Endothelial cell (in vitro differentiated cells): Measurements from ENCODE around the gene TFCP2. TPM values are rescaled to one million over a fixed set of nuclear protein-coding genes. Genes with fewer than 3 reads are reported as not detected.
A peak's percentile ranks its signal among the peaks of the same experiment; 100 is the strongest.
"Not testable (repeated sequence)": the region's sequence is repeated elsewhere in the genome, so short reads cannot be mapped to it uniquely, and the experiment has no call there.

ENCODE experiments used
- DNase-seq: peaks from one replicate; pipeline ENCODE4 v3.0.0; 2021; ENCODE audit warnings: low spot score
- H3K27ac Mint-ChIP-seq: one replicate; pipeline ENCODE4 v1.8.0; 2021; ENCODE audit warnings: mixed read lengths, inconsistent platforms; ENCODE audit not compliant: unreplicated experiment
- H3K27me3 Mint-ChIP-seq: one replicate; pipeline ENCODE4 v1.8.0; 2021; ENCODE audit warnings: mild to moderate bottlenecking, moderate library complexity, mixed read lengths, inconsistent platforms; ENCODE audit not compliant: unreplicated experiment
- H3K36me3 Mint-ChIP-seq: one replicate; pipeline ENCODE4 v1.8.0; 2021; ENCODE audit warnings: mild to moderate bottlenecking, low read depth, mixed read lengths, inconsistent platforms; ENCODE audit not compliant: unreplicated experiment
- H3K4me1 Mint-ChIP-seq: one replicate; pipeline ENCODE4 v1.8.0; 2021; ENCODE audit warnings: mild to moderate bottlenecking, mixed read lengths, inconsistent platforms; ENCODE audit not compliant: unreplicated experiment
- H3K4me3 Mint-ChIP-seq: one replicate; pipeline ENCODE4 v1.8.0; 2021; ENCODE audit warnings: mild to moderate bottlenecking, mixed read lengths, inconsistent platforms; ENCODE audit not compliant: unreplicated experiment
- H3K9me3 Mint-ChIP-seq: one replicate; pipeline ENCODE4 v1.8.0; 2021; ENCODE audit warnings: mixed read lengths, inconsistent platforms; ENCODE audit not compliant: unreplicated experiment
- CTCF ChIP-seq: fragments of 200-600 bp; sonication (generic); IDR thresholded peaks from one replicate; pipeline ENCODE4 v1.5.0; 2021; ENCODE audit warnings: antibody characterized with exemption; ENCODE audit not compliant: unreplicated experiment
- long read RNA-seq: library from polyadenylated mRNA; unstranded; transcript quantifications from one replicate; pipeline ENCODE4 v2.0.0, GENCODE V29; 2020; ENCODE audit not compliant: unreplicated experiment
- total RNA-seq: library from RNA; stranded (reverse); fragmentation: NEBNext Ultra II Directional; extraction: Animal tissue kit (Norgen Biotek cat#: 25700); gene quantifications from one replicate; pipeline ENCODE4 v1.2.1, GENCODE V29; 2021; ENCODE audit not compliant: unreplicated experiment

TFCP2 gene
- total RNA-seq: 29.5 TPM
- long read RNA-seq, transcript TFCP2-201 (15 exons, 3,546 nt): major isoform, 5 of 8 reads
- long read RNA-seq, partial matches to known transcripts: 2 of 8 reads
- long read RNA-seq, other reads (novel, unspliced or antisense): 1 of 8 reads

- Mint-ChIP-seq H3K36me3 (no peaks in the 10 kb centered on the region), H3K27ac (no peak within 1 kb of the TSS)
- no peak for TF ChIP-seq CTCF
Observed at GRCh38 chr12:51172515-51173431, at the start of gene TFCP2. Gene TFCP2, minus strand, starts transcription at chr12:51173135. Its CDS starts 713 bp downstream, at chr12:51172422.

GRCh38 chr12:51222461-51222860 lies 49.5 kb upstream of the TFCP2 start:
- TF ChIP-seq CTCF: no peak
- peaks cover 11% of the 10 kb centered on the region for H3K4me1 Mint-ChIP-seq
- no peak for DNase-seq
- H3K27ac Mint-ChIP-seq: no peak overlapping the region
- no peak overlapping the region for H3K4me3 Mint-ChIP-seq
- H3K9me3 Mint-ChIP-seq: no peaks in the 10 kb centered on the region
- H3K27me3 Mint-ChIP-seq: peaks cover 2% of the 10 kb centered on the region
- H3K36me3 Mint-ChIP-seq: peaks cover 5% of the 10 kb centered on the region

More at GRCh38 chr12:51172515-51173431, at the start of gene TFCP2:
- Mint-ChIP-seq H3K4me1 (no peaks in the 10 kb centered on the region), H3K27me3 (peaks cover 2% of the 10 kb centered on the region), H3K4me3 (peak within 1 kb of the TSS; percentile 8), H3K9me3 (no peaks in the 10 kb centered on the region)
- DNase-seq: peak; percentile 92

- H3K27me3 Mint-ChIP-seq, H3K9me3 Mint-ChIP-seq, H3K4me3 Mint-ChIP-seq, DNase-seq, H3K27ac Mint-ChIP-seq, H3K36me3 Mint-ChIP-seq: not testable (repeated sequence)
- peaks cover 11% of the 10 kb centered on the region for H3K4me1 Mint-ChIP-seq
Observed at GRCh38 chr12:51219857-51220256, 46.9 kb upstream of the TFCP2 start.

GRCh38 chr12:51219322-51219721 lies 46.4 kb upstream of the TFCP2 start:
- Mint-ChIP-seq H3K27me3 (peaks cover 6% of the 10 kb centered on the region), H3K36me3 (no peaks in the 10 kb centered on the region), H3K4me3 (peak overlapping the region; percentile 16), H3K4me1 (peaks cover 11% of the 10 kb centered on the region), H3K27ac (no peak overlapping the region), H3K9me3 (no peaks in the 10 kb centered on the region)
- no peak for TF ChIP-seq CTCF
- no peak for DNase-seq

GRCh38 chr12:51218607-51219161 lies 45.7 kb upstream of the TFCP2 start:
- H3K27ac Mint-ChIP-seq: peak overlapping the region; percentile 33
- no peak for TF ChIP-seq CTCF
- peak overlapping the region; percentile 70 for H3K4me3 Mint-ChIP-seq
- no peaks in the 10 kb centered on the region for H3K9me3 Mint-ChIP-seq
- H3K36me3 Mint-ChIP-seq: no peaks in the 10 kb centered on the region
- peaks cover 6% of the 10 kb centered on the region for H3K27me3 Mint-ChIP-seq
- no peak for DNase-seq
- peaks cover 11% of the 10 kb centered on the region for H3K4me1 Mint-ChIP-seq
